T follicular helper cell (primary cell): ENCODE results near the gene STX16.

ENCODE experiments used
- DNase-seq: peaks from one replicate; pipeline ENCODE4 v3.0.0-alpha.2; 2020; ENCODE audit warnings: low read depth

Gene STX16

DNA sequence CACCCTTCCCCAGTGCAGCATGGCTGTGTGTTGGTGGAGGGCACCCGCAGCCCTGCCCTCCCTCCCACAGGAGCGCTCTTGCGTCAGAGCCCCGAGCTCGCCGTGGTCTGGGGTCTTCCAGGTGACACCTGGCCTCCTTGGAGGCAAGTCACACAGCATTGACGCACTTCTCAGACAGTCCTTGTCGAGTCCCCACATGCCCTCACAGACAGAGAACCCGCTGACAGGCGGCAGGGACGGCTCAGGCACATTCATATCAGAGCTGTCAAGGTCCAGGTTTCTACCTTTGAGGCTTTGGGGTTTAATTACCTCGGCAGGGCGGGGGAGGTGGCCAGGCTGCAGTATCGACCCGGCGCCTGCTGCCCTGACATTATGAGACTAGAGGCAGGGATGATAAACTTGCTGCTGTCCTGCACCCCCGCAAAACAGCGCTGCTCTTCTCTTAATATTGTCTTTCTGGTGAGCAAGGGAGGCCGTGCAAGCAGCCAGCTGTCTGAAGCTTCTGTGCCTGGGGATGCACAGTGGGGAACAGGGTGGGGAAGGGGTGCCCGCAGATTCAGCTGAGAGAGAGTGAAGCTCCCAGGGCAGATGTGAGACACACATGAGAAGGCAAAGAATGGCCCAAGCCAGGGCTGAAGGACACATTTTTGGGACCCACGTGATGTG is 46.3 kb downstream of the STX16 start:
- DNase-seq = no peak

DNA sequence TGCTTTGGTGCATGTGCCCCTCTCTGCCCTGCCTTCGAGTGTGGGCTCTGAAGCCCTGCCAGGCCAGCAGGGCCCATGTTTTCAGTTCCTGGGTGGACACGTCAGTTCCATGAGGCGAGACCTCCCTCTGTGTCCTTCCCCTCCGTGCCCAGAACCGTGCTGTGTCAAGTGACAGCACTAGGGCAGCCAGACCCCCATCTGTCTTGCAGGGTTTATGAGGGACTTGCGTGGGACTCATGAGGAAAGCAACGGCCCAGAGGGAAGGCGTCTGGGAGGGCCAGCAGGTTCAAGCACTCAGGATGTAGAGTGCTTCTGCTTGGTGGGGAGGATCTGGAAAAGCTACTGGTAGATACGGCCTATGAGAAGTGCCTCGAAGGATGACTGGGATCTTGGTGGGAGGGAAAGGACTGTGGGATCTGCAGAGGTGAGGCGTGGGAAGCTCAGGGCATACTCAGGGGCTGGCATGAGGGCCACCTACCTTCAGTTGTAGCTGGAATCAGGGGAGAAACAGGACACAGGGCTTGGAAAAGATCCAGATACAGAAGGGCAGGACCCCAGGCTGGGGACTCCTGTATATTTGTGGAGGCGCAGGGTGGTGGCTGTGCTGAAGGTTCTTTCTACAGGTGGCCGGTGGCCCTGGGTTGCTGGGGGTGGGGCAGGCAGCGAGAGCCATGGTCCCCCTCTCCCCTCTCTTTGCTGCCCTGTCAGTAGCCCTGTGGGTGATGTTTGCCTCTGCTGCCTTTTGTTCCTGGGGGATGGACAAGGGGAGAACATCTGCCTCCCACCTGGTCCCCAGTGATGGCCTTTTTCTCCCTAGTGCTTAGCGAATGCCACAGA is 47.0 kb downstream of the STX16 start:
- no peak for DNase-seq

DNA sequence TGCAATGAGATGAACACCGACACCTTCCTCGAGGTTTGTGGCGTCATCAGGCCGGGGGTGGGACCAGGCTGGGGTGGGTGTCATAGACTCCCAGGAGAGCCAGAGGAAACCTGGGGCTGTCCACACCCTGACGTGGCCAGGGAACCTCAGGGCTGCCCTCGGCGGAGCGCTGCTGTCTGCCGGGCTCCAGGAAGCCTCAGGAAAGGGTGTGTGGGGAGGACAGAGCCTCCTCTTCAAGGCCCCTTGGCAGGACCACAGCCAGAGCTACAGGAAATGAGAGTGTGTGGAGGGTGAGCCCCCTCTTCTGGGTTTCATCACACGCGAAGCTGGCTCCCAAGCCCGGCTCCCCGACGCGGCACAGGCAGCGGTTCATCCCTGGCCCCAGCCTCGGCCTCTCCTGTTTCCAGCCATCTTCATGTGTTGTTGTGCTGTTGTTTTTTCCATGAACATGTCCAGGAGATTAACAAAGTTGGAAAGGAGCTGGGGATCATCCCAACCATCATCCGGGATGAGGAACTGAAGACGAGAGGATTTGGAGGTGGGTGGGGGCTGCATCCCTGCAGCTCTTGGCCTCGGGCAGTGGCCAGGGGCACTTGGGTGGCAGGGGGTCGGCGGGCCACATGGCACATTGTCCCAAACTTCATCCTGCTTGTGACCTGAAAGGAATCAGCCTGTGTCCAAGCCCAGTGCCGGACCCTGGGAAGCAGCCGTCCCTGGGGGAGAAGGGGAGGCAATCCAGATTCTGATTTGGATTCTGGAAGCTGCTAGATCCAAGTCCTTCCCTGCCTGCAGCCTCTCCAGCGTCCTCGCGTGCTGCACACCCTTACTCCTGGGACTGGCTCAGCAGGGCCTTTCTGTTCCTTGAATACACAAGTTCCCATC is 47.9 kb downstream of the STX16 start:
- DNase-seq = no peak

DNA sequence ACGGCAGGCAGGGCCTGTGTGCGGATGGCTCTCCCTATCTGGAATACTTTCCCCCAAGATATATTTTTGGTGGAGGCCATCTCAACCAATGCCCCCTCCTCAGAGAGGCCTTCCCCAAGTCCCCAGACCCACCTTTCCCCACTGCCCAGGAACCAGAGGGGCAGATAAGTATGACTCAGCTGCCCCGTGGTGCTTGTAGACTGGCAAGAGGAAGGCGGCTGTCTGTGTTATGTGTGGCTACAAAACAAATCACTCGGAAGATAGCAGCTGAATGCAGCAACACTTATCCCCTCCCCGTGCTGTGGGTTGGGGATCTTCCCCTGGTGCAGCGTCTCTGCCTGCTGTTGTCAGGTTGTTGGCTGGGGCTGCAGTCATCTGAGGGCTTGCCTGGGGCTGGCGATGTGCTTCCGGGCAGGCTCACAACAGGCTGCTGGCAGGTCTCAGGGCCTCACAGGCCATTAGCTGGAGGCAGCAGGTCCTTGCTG is 48.6 kb downstream of the STX16 start:
- no peak for DNase-seq

GRCh38 chr20:58700121-58700821 is 49.2 kb downstream of the STX16 start:
- no peak for DNase-seq

DNA sequence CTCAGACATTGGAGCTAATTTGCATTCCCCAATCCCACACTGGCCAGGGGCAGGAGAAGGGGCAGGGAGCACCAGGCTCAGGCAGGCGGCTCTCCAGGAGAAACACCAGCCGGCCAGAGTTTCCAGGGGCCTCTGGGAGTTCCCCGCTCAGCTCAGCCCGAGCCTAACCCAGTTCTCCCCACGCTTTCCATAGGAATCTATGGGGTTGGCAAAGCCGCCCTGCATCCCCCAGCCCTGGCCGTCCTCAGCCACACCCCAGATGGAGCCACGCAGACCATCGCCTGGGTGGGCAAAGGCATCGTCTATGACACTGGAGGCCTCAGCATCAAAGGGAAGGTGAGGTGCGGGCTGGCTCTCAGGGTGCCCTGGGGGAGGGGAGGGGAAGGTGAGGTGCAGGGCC is 49.7 kb downstream of the STX16 start:
- no peak for DNase-seq

DNA sequence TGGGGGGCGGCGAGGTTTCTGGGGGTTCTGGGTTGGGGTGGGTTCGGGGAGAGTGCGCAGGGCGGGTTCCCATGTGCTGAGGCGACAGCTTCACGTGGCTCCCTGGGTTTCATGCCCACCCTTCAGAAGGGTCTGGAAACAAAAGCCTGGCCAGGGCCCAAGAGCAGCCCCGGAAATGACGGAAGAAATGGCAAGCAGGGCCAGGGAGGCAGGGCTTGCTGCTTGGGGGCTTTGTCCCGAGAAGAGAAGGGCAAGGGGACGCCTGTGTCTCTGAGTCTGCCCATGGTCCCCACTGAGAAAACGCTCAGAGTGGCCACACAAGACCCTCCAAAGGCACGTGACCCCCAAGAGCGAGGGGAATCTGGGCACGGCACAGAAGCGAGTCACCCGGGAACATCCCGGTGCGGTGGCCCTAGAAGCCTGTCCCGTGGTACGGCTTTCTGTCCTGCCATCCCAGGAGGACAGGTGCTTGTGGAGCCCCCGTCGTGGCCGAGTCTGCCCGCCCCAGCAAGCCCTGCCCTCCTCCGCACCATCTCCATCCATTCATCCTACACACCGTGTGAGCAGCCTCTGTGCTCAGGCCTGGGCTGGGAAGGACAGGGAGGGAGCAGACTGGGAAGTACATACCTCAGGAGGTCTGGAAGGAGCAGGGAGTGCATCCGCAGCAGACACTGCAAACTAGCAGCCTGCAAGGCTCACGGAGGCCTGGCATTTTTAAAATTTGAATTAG is 50.5 kb downstream of the STX16 start:
- no peak for DNase-seq

DNA sequence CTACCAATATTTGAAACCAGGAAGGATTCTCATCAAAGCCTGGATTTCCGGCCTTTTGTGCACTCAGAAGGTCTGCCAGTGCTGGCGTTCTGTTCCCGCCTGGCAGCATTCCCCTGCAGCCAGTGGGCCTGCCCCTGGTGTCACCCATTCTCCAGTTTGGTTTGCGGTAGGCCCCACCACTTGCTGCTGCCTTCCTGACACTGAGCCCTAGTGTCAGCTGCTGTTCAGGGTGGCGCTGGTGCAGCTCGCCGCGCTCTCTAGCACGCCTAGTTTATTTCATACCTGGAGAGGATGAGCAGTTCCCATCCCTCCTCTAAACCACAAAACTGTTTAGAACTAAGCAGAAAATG is 51.1 kb downstream of the STX16 start:
- DNase-seq = no peak

GRCh38 chr20:58702859-58703648 is 52.0 kb downstream of the STX16 start:
- no peak for DNase-seq

- no peak for DNase-seq
Observed at GRCh38 chr20:58703765-58704371, 52.8 kb downstream of the STX16 start.

DNA sequence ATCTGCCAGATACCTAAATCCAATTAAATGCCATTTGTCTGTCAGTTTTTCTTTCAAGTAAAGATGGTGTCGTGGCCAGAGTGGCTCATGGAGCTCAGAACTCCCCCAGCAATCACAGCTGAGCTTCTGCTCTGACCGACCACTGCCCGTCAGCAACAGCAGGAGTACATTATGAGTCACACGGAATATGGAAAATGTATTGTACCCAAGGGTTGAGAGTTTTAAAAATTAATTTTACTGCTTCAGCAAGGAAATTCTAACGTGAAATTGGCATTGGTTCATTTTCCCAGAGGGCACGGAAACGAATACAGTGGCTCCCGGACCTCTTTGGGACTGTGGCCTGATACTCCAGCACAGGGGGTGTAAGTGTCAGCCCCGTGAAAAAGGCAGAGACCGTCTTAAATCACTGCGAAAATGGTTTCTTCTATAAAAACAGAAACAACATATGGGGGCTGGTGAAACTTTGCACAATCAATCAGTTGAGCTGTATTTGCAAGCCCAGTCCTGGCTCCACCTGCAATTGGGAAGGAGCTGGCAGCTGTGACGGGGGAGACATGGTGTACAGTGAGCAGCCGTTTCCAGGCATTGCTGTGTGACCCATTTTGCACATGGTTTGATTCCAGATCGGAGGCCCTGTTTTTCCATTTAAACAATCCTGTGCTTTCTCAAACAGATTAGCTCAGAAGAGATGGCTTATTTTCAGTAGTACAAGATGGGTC is 54.3 kb downstream of the STX16 start:
- DNase-seq = no peak

GRCh38 chr20:58706150-58706892 is 55.2 kb downstream of the STX16 start:
- DNase-seq = no peak

DNA sequence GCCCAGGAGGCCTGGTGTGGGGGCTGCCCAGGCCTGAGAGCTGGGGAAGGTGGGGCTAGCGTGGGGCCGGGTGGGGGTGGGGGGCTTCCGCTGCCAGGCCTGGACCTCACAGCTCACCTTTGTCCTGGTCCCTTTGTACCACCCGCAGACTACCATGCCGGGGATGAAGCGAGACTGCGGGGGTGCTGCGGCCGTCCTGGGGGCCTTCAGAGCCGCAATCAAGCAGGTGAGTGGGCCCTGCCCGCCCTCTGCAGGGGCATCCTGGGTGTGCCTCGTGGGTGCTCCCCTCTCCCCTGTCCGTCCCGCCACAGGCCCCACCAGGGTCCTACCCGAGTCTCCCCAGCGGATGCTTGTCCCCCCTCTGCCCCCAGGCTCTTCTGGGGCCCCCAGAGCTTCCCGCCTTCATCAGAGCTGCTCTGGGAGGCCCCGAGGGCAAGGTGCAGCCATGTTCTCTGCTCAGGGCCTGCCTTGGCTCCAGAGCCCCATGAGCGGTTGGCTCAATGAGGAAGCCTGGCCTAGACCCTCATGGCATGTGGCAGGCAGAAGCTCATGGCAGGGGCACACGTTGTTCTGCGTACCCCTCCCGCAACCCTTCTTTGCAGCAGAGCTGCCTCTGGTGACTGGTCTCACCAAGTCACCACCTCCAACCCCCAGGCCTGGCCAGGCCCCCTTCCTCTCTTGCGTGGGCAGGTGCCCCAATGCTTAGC is 56.0 kb downstream of the STX16 start:
- no peak for DNase-seq

DNA sequence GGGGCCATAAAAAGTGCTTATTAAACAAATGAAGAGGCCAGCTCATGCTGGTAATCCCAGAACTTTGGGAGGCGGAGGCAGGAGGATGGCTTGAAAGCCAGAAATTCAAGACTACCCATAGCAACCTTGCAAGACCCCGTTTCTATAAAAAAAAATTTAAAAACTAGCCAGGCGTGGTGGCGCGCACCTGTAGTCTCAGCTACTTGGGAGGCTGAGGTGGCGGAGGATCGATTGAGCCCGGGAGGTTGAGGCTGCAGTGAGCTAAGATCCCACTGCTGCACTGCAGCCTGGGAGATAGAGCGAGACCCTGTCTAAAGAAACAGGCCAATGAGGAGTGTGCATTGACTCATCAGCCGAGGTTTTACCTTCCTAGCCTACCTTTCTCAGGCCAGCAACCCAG is 56.7 kb downstream of the STX16 start:
- no peak for DNase-seq

DNA sequence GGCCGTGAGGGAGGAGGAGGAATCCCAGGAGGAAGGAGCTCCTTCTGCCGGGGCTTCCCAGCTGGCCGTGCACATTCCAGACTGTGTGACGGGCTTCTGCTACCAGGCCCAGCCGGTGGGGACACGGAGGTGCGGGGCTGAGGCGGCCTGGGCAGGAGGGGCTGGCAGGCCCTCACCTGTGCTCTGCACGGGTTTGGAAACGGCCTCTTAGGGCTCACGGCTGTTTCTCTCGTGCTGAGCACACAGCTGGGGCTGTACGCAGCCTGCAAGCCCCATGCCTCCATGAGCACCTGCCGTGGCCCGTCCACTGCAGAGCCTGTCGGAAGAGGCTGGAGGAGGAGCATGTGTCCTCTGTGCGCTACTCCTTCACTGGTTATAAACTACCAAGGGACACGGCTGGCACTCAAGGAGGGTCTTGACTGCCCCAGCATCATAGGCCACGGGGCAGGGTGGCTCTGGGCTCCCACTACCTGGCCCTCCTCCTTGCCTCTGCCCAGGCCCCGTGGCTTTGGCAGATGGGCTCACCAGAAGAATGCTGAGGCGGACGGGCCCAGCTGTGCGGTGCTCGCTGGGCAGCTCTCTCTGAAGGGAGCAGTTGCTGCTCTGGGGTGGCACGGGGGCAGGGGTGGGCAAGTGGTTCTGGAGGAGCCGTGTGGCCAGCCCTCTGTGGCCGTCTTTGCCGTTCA is 57.3 kb downstream of the STX16 start:
- DNase-seq = no peak

DNA sequence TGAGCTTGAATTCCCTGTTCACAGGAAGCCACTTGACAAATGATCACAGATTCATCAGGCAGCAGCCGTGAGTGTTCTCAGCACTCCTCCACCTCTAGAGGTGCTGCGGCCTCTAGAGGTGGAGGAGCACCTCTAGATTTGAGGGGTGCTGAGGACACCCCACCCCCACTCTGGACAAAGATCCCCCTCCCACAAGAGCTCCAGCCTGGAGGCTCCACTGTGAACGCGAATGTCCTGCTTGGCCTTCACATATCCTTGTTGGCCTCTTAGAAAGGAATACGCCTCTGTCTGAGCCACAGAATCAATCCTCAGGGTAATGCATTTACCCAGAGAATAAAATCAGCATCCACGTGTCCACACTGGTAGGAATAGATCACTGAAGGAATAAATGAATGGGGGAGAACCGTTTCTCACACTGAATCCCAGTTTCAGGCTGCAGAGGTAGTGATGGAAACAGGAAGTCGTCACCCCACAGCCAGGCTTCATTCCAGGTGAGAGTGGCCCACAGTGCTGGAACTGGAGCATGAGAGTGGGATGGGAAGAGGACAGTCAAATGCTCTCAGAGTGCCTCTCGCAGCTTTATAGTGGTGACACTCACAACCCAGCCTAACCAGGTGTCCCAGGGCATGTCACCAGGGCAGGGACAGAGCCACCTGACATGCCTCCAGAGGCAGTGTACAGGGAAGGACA is 58.1 kb downstream of the STX16 start:
- no peak for DNase-seq

DNA sequence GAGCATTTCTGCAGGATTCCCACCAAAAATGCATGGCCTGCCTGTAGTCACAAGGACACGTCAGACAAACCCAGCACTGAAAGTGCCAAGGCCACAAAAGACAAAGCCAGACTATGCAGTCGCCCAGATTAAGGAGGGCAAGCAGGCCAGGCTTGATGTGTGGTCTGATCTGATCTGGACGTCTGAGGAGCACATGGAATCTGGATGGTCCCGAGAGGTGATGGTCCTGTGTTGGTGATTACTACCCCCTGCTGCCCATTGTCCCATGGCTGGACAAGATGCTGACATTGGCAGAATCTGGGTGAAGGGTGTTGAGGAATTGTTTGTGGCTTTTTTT is 58.6 kb downstream of the STX16 start:
- no peak for DNase-seq
